ENCODE data around the gene PTPRE. TPM values are rescaled to one million over a fixed set of nuclear protein-coding genes. Genes with fewer than 3 reads are reported as not detected.

Gene PTPRE
- total RNA-seq, 4 donors from 2014 or later = 28.1 to 89.7 (median 54.2) TPM

DNA sequence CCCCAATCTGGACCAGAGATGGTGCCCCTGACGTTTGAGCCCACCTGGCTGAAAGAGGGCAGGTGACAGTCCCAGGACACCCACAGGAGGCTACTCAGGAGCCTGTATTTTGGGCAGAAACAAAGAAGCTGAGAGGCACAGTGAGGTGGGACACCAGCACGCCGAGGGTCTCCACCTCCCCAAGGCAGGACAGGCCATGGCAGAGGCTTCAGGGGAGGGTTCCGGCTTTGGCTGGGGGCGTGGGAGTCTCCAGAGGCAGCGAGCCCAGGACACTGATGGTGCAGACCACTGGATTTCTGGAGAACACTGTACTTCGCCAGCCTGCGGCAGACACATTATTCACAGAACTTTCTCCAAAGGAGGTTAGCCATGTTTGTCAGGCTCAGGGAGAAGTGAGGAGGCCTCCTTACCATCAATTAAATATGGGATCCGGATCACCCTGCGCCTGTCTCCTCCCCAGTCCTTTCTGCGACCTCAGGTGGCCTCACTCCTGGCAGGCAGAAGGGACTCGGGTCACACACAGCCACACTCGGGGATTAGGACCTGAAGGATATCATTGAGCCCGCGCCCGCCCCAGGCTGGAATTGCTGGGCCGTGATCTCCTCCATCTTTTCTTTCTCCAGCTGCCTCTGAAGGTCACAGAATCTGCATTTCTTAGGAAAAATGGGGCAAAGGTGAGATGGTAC, 121.1 kb downstream of the PTPRE start:
- TF ChIP-seq, protein P1, sequence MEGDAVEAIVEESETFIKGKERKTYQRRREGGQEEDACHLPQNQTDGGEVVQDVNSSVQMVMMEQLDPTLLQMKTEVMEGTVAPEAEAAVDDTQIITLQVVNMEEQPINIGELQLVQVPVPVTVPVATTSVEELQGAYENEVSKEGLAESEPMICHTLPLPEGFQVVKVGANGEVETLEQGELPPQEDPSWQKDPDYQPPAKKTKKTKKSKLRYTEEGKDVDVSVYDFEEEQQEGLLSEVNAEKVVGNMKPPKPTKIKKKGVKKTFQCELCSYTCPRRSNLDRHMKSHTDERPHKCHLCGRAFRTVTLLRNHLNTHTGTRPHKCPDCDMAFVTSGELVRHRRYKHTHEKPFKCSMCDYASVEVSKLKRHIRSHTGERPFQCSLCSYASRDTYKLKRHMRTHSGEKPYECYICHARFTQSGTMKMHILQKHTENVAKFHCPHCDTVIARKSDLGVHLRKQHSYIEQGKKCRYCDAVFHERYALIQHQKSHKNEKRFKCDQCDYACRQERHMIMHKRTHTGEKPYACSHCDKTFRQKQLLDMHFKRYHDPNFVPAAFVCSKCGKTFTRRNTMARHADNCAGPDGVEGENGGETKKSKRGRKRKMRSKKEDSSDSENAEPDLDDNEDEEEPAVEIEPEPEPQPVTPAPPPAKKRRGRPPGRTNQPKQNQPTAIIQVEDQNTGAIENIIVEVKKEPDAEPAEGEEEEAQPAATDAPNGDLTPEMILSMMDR (IDR thresholded peaks at IDR 0.05) = no peak
- ATAC-seq (ENCODE audit: low FRiP score) = no peak
- DNase-seq (ENCODE audit: low spot score) = no peak

DNA sequence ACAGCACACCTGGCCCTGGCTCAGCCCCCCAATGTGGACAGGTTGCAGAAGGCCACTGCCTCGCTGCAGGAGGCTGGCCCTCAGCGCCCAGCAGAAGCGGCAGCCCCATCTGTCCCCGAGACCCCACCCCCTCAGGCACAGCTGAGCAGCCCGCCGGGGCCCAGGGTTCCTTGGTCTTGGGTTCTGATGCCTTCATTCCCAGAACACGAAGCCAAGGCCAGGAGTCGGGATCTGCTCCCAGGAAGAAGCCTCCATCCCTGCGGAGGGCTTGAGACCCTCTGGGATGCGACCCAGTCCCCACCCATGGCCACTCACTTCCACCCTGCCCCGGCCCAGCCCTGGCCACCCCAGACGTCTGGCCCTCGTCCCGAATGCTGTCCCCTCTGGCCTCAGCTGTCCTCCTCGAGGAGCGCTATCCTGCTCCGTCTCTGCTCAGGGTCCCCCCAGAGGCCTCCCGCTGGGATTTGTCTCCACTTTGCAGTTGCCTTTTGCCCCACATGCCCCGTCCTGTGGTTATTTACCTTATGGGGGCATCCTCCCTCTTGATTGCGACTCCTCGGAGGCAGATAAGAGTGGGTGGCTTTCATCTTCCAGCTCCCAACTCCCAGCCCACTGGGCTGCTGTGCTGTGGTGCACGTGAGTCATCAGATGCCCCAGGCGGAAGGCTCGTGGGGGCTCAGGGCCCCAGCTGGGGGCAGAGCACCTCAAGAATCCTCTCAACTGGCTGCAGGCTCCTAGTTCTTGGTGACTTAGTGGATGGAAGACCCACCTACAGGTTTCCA, 121.8 kb downstream of the PTPRE start:
- TF ChIP-seq, protein P1 (IDR thresholded peaks at IDR 0.05) = no peak

DNA sequence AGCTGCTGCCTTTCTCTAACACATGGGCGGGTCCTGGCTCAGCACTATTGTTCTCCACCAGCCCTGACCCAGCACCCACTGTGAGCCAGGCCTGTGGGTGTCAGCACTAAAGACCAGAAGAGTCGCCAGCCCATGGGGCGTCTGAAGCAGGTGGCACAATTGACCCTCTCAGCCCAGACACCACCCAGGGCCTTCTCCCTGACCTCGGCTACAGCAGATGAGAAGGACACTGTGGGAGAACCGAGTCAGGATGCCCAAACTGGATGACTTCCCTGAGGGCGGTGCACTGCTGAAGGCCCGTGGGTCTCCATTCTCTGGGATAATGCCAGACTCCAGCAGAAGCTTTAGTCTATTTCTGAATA, 122.4 kb downstream of the PTPRE start:
- no peak for DNase-seq (ENCODE audit: low spot score)
- ATAC-seq (ENCODE audit: low FRiP score) = no peak
- TF ChIP-seq, protein P1 (IDR thresholded peaks at IDR 0.05) = no peak

More for the DNA sequence above, 121.8 kb downstream of the PTPRE start:
- ATAC-seq (ENCODE audit: low FRiP score) (no peak), DNase-seq (ENCODE audit: low spot score) (no peak)

DNA sequence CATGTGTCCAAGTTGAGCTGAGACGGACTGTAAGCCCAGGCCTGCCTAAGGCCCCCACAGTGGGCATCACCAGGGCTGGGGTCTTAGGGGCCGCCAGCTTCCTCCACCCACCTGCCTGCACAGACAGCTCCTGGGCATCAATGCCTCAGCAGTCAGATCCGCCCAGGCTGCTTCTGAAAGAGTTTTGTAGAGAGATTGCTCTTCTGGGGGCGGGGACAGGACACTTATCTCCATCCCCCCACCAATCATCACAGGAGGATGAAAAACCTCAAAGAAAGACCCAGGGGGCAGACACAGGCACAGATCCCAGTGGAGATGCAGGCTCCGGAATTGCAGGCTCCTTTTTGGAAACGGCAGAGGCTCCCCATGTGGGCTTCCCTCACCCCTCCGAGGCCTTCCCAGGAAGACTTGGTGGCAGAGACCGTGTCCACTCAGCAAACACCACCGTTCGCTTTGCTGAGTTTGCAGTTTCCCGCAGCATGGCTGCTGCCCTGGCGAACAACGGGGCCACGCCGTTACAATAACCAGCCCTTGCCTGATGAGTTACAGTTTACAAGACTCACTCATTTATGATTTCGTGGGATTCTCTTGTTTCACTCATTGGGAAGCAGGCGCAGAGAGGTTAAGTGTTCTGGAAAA, 122.9 kb downstream of the PTPRE start:
- DNase-seq (ENCODE audit: low spot score) = no peak
- ATAC-seq (ENCODE audit: low FRiP score) = no peak
- TF ChIP-seq, protein P1 (IDR thresholded peaks at IDR 0.05) = no peak

DNA sequence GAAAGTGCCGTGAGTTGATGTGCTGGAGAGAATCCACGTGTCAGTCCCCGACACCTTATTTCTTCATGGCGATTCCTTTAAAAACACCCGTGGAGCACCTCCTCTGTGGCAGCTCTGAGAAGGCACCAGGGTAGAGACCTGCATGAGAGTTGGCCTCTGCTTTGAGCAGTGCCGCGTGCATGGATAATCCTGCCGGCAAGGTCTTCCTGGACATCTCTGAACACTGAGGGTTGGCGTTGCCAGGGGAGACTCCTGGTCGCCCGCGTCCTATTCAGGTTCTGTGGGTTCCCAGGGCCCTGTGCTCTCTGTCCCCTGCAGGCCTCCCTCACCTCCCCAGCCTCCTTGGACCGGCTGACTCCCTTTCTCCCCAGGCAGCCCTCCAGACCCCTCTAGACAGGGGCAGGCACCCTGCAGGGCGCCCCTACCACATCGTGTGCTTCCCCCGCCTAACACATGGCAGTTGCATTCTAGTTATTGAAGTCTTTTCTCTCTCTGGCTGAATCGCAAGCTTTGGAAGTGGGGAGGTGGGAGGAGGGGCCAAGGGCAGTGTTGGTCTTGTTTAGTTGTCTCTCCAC, 123.7 kb downstream of the PTPRE start:
- TF ChIP-seq, protein P1 (IDR thresholded peaks at IDR 0.05) = no peak
- no peak for ATAC-seq (ENCODE audit: low FRiP score)
- no peak for DNase-seq (ENCODE audit: low spot score)

DNA sequence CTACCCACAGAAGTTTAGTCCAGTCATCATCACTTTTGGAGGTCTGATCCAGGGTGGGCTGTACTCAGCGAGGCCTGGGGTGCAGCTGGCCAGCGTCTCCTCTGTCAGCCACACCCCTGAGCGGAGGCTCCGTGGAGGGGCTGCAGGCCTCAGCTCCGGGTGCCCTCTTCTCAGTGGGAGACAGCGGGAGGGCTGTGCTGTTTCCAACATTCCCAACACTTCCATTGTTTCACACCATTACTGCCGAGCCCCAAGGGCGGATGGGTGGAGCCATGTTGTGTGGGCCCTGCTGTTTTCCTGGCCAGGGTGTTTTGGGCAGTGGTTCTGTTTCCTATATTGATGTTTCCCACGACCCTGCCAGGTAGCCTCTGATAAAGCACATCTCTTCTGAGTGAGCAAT, 124.3 kb downstream of the PTPRE start:
- ATAC-seq (ENCODE audit: low FRiP score) (peak; percentile 18), DNase-seq (ENCODE audit: low spot score) (no peak)
- TF ChIP-seq, protein P1 (IDR thresholded peaks at IDR 0.05) = no peak

All from omental fat pad (tissue), 4 donors.